HG03196 (cell line): ENCODE results near the gene CLEC18C.
"Not testable (repeated sequence)": the region's sequence is repeated elsewhere in the genome, so short reads cannot be mapped to it uniquely, and the experiment has no call there.

Source experiments
- ATAC-seq: cut with Tn5 transposase; IDR thresholded peaks from one replicate; pipeline ENCODE4 v1.9.1; 2021; ENCODE audit not compliant: unreplicated experiment

The CLEC18C gene

GRCh38 chr16:70159355-70160348, 13.9 kb upstream of the CLEC18C start:
- no peak for ATAC-seq

- no peak for ATAC-seq
Measured at GRCh38 chr16:70160388-70160787, 13.2 kb upstream of the CLEC18C start.

- no peak for ATAC-seq
Measured at GRCh38 chr16:70160821-70161220, 12.8 kb upstream of the CLEC18C start.

- ATAC-seq = no peak
Measured at GRCh38 chr16:70161350-70161749, 12.2 kb upstream of the CLEC18C start.

GRCh38 chr16:70162041-70162451, 11.5 kb upstream of the CLEC18C start:
- no peak for ATAC-seq

GRCh38 chr16:70163596-70163995, 10.0 kb upstream of the CLEC18C start:
- ATAC-seq = no peak

- not testable (repeated sequence) for ATAC-seq
Measured at GRCh38 chr16:70166688-70167087, 6.9 kb upstream of the CLEC18C start.

- ATAC-seq = not testable (repeated sequence)
Measured at GRCh38 chr16:70173916-70174315, 329 bp downstream of the CLEC18C start.

- not testable (repeated sequence) for ATAC-seq
Measured at GRCh38 chr16:70174387-70174932, 873 bp downstream of the CLEC18C start.

GRCh38 chr16:70187858-70188607, 14.4 kb downstream of the CLEC18C start:
- ATAC-seq = not testable (repeated sequence)

GRCh38 chr16:70188608-70188915, 15.0 kb downstream of the CLEC18C start:
- ATAC-seq = not testable (repeated sequence)

GRCh38 chr16:70190574-70190973, 17.0 kb downstream of the CLEC18C start:
- not testable (repeated sequence) for ATAC-seq

- not testable (repeated sequence) for ATAC-seq
Measured at GRCh38 chr16:70196683-70197300, 23.2 kb downstream of the CLEC18C start.

GRCh38 chr16:70197611-70198010, 24.0 kb downstream of the CLEC18C start:
- not testable (repeated sequence) for ATAC-seq

- ATAC-seq = not testable (repeated sequence)
Measured at GRCh38 chr16:70198230-70198629, 24.6 kb downstream of the CLEC18C start.

GRCh38 chr16:70198666-70199065, 25.1 kb downstream of the CLEC18C start:
- ATAC-seq = not testable (repeated sequence)

- ATAC-seq = not testable (repeated sequence)
Measured at GRCh38 chr16:70199170-70199569, 25.6 kb downstream of the CLEC18C start.

GRCh38 chr16:70200063-70200462, 26.5 kb downstream of the CLEC18C start:
- ATAC-seq = not testable (repeated sequence)

- not testable (repeated sequence) for ATAC-seq
Measured at GRCh38 chr16:70203508-70203907, 29.9 kb downstream of the CLEC18C start.

- not testable (repeated sequence) for ATAC-seq
Measured at GRCh38 chr16:70204010-70204409, 30.4 kb downstream of the CLEC18C start.
